HTERT RPE-1 (cell line): ENCODE data around the gene TOMM22.

Experiments
- in situ Hi-C: fragments of 300-500 bp; cut with MboI; formaldehyde crosslinking; loops from 4 replicates; pipeline ENCODE4 v1.14.3; 2020; ENCODE audit warnings: low sequenced_read_pairs

TOMM22 gene

DNA sequence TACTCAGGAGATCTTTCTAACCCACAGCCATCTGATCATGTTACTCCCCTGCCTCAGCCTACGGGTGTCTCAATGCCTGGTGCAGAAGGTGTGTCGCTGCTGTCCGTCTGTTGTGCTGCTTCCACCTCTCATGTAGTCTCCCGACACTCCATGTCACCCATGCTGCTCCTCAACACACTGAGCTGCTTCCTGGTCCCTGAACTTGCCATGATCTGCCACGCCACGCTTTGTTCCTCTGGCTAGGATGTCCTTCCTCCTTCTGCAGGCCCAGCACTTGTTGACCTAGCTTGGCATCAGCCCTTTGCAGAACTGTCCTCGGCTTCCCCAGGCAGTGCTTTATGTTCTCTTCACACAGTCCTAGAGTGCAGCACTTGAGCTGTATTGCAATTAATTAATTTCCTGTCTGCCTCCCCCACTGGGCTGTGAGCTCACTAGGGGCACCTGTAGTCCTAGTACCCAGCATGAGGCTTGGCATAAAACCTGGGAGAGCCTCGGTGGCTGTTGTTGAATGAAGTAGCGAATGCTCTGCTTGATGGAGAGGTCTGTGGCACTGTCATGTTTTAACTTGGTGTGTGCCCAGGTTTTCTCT lies 33.5 kb downstream of the TOMM22 start:
- in situ Hi-C loops, result no loop called here

DNA sequence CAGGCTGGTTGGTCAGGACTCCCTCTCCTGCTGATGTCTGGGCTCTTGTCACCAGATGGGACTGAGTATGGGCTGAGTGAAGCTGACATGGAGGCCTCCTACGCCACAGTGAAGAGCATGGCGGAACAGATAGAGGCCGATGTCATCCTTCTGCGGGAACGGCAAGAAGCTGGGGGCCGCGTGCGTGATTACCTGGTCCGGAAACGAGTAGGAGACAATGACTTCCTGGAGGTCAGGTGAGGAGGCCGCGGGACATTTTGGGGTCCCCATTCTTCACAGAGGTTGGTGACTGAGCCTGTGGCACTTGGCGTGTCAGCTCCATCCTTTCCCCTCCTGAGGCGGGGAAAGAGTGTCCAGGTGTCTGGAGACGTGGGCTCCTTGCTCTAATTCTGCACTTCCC lies 34.1 kb downstream of the TOMM22 start:
- in situ Hi-C loops, result no loop called here

DNA sequence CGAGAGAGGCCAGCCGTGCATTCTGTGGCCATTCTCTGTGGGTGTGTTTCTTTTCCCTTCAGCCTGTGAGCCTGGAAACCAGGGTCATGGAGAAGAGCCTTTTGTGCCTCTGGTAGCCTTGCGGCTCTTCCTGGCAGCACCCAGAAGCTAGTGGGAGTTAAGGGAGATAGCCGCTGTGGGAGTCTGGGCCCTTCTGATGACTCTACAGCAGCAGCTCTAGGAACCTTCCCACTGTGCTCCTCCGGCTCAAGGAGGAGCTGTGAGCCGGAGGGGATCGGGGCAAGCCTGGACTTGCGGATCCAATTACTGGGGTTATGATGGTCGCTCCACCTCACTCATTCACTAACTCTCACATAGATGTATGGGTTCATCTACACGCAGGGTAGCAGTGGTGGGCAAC lies 34.5 kb downstream of the TOMM22 start:
- in situ Hi-C loops, result no loop called here

DNA sequence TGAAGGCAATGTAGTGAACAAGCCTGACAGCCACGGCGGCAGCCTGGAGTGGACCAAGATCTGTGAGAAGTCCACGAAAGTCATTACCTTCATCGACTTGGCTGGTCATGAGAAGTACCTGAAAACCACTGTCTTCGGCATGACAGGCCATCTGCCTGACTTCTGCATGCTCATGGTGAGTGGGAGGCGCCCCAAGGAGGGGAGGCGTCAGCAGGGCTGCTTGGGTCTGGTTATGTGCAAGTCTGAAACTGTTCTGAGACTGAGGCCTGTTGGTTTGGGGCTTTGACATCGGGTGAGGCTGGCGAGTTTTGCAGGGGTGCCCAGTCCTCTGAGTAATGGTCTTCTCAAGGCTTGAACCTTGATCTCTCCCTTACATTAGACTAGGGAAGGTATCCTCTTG lies 35.1 kb downstream of the TOMM22 start:
- in situ Hi-C loops, result no loop called here

DNA sequence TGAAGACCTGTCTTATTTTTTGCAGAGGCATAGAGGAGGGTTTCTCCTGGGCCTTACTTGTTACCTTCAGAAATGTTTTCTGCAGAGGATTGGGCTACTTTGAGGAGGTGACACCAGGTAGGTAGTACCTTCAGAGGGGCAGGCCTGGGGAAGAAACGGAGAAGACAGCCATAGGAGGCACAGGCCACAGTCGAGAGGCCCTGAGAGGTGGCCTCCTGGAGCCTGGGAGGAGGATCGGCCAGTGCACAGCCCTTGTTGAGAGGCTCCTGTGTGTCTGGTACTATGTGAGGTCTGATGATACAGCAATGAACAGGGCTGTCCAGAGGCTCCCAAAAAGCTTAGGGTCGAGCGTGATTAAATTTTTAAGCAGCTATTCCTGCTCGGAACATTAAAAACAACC lies 35.5 kb downstream of the TOMM22 start:
- in situ Hi-C loops, result no loop called here

DNA sequence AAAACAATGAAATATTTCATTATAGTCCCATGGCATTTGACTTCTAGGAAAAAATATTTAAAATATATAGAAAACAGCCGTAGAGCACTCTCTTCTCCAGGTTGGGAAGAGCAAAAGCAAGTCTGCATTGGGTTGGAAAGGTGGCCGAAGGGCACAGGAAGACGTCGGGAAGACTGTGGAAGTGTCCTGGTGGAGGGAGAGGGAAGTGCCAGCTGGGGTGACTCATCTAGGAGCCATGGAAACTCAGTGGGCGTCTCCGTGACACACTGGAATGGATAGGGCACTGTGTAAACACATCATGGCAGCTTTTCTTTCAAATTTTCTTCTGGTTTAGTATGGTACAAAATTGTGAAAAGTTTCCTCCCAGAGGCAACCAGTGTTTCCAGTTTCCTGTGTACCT lies 36.7 kb downstream of the TOMM22 start:
- in situ Hi-C loops, result no loop called here

DNA sequence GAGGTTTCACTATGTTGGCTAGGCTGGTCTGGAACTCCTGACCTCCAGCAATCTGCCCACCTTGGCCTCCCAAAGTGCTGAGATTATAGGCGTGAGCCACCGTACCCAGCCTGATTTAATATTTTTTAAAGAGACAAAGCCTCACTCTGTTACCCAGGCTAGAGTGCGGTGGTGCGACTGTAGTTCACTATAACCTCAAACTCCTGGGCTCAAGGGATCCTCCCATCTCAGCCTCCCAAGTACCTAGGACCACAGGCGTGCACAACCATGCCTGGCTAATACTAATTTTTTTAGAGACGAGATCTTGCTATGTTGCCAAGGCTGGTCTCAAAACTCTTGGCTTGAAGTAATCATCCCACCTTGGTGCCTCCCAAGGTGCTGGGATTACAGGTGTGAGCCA lies 37.4 kb downstream of the TOMM22 start:
- in situ Hi-C loops, result no loop called here

DNA sequence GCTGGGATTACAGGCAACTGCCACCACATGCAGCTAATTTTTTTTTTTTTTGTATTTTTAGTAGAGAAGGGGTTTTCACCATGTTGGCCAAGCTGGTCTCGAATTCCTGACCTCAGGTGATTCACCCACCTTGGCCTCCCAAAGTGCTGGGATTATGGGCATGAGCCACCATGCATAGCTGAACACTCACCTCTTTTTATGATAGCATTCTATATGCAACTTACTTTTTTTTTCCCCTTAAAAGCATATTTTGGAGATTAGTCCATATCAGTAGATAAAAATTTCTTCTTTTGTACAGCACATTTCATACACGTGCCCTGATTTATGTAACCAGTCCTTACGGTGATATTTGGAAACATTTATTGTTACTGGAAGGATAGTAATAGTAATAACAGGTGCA lies 38.6 kb downstream of the TOMM22 start:
- in situ Hi-C loops, result no loop called here

DNA sequence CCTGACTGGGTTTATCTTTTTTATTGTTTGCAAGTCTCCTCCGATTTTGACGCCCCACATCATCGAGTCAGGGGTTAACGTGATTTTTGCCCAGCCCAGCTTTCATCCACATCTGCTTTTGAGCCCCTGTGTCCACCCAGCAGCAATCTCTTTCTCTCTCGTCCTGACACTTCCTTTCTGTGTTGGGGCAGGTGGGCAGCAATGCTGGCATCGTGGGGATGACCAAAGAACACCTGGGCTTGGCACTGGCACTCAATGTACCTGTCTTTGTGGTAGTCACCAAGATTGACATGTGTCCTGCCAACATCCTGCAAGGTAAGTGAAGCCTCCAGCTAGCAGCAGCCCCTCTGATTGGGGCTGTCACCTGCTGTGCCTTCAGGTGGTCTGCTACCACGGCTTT lies 39.8 kb downstream of the TOMM22 start:
- in situ Hi-C loops, result no loop called here

DNA sequence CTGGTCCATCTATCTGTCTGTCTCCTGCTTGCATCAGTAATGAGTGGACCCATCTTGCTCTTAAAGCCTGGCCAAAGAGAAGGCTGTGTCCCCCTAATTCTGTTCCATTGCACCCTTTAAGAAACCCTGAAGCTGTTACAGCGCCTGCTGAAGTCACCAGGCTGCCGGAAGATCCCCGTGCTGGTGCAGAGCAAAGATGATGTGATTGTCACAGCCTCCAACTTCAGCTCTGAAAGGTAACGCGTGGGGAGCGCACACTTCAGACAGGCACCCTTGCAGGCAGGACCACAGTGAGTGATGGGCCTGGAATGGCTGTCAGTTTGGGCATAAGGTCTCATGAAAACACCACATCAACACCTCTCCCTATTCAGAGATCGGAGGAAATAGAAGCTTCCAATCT lies 42.4 kb downstream of the TOMM22 start:
- in situ Hi-C loops, result no loop called here

DNA sequence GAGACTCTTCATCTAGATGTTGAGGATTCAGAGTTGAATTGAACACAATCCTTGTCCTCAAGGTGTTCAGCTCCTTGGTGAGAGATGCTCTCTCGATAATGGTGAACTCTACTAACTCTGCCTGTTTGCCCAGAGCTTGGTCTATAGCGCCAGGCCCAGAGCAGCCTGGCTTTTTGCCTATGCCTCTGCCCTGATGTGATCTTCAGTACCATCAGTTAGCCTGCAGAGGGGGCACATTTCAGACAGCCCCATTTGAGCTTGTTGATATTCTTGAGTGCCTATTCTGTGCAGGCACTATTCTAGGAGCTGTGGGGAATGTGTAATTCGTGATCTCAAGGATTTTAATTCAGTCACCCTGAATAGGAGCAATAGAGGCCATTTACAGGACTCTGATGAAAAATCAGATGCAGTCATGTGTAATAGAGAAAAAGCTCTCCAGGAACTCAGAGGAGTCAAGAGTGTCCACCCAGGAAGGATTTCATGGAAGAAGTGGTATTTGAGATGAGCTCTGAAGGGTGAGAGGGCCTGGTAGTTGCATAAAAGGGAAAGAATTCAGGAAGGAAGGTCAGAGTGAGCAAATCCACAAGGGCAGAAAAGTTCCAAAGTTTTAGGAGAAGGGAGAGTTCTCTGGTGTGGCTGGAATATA lies 43.3 kb downstream of the TOMM22 start:
- in situ Hi-C loops, result no loop called here

DNA sequence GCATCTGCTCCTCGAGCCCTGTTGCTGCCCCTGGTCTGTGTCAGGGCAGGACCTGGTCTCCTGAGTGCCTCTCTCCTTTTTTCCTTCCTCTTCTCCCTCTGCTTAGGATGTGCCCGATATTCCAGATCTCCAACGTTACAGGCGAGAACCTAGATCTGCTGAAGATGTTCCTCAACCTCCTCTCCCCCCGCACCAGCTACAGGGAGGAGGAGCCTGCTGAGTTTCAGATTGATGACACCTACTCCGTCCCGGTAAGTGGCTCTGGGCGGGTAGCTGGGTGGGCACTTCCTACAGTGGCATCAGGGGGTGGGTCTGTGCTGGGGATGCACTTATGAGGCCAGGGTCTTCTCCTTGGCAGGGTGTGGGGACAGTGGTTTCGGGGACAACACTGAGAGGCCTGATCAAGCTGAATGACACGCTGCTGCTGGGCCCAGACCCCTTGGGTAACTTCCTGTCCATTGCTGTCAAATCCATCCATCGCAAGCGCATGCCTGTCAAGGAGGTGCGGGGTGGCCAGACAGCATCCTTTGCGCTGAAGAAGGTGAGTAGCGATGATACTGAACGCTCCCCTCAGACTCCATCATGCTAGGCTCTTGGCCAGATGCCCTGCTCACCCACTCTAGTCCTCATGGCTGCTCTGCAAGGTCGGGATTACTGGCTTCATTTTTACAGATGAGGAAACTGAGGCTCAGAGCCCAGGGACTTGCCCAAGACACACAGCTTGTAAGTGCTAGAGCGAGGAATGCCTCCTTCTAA lies 44.3 kb downstream of the TOMM22 start:
- in situ Hi-C loops, result no loop called here

DNA sequence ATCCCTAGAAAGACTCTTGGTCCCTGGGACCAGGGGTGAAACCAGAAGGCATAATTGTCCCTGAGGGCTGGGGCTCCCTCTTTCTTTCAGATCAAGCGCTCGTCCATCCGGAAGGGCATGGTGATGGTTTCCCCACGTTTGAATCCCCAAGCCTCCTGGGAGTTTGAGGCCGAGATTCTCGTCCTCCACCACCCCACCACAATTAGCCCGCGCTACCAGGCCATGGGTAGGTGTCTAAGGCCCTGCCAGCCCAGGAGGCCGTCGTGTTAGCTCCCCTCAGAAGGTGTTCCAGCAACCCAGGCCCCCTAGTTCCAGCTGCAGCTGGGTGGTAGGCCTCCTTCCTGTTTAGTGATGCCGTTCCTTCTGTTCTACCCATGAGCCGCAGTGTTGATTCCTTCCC lies 45.4 kb downstream of the TOMM22 start:
- in situ Hi-C loops, result no loop called here

DNA sequence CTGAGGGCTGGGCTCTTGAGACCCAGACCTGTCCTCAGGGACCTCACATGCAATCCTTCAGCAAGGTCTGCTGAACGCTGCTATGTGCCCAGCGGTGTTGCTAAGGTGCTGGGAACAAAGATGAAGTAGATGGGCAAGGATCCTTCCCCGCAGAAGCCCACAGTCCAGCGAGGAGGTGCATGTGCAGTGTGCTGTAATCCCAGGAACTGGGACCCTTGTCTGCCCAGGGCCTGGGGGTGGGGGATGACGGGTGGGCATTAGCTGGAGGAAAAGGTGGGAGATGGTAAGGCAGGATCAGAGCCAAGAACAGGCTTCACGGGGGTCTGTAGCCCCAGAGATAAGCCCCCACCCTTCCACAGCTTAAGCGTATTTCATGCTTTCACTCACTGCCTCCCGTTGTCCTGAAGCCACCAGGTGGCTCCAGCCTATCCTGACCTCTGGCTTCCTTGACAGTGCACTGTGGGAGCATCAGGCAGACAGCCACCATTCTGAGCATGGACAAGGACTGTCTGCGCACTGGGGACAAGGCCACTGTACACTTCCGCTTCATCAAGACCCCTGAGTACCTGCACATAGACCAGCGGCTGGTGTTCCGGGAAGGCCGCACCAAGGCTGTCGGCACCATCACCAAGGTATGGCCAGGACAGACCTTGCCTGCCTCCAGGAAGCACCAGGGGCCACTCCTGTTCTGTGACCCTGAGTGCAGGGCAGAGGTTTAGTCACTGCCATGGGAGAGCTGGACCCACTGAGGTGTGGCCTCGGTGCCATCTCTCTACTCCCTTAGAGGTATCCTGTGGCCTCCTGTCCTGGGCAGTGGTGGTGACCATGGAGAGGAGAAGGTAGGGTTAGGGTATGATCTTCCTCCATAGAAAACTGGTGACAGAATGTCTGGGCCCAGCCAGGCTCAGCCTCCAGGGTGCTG lies 46.0 kb downstream of the TOMM22 start:
- in situ Hi-C loops, result no loop called here

DNA sequence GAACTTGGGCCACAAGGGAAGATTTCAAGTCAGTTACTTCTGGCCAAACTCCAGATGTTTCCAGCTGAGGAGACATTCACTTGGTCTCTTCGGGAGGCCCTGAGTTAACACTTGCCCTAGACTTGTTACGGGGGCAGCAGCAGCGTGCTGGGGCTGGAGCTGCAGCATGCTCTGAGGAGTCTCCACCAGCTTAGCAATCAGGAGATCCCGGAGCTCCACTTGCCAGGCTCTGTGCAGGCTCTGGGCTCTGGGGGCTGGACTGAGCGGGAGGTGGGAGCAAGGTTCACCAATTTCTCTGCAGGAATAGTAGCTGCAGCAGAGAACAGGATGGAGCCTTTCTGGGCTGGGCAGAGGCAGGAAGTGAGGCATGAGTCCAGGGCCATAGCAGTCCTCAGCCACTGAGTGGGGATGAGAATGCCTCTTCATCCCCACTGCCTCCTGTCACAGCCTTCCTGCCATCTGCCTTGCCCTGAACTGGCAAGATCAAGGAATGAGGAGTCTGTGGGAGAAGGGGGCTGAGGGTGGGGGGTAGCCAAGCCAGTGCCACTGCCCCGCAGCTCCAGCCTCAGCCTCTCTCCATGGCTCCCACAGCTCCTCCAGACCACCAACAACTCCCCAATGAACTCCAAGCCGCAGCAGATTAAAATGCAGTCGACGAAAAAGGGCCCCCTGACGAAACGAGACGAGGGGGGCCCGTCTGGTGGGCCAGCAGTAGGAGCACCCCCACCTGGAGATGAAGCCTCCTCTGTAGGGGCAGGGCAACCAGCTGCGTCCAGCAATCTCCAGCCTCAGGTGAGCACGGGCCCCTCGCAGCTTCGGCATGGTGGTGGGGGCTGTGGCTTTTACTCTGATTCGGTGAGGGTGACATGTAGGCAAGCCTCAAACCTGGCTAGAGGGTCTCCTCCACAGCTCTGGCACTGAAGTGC lies 47.4 kb downstream of the TOMM22 start:
- in situ Hi-C loops, result no loop called here

DNA sequence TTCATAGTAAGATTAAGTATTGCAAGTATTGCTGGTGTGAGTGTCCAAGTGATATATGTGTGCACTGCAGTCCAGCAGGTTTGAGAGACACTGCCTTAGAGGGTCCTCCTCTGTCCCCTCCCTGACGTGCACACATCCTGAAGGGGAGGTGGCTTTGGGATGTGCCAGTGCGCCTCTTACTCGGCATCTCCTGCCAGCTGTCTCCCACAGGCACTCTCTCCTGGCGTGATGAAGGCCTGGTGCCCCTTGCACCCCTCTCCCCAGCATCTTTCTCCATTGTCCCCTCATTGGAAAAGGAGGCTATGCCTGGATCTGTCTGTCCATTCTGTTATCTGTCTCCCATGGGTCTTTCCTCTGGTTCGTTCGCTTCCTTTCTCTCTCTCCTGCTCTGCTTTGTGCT lies 48.2 kb downstream of the TOMM22 start:
- in situ Hi-C loops, result no loop called here

DNA sequence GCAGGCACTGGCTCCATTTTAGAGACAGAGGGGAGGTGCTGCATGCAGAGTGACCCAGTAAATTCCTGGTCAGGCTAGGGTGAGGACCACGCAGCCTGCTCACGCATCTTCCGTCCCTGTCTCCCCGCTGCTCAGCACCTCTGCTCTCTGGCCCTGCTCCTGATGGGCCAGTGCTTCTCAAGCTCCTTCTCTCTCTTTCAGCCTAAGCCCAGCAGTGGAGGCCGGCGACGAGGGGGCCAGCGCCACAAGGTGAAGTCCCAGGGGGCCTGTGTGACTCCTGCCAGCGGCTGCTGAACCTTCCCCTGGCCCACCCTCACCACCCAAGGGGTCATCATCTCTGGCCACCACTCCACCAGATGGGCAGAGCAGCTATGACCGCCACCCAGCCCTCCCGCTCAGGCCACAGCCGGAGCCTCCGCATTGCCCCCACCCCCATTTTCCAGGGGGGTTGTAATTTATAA lies 48.7 kb downstream of the TOMM22 start:
- in situ Hi-C loops, result no loop called here

DNA sequence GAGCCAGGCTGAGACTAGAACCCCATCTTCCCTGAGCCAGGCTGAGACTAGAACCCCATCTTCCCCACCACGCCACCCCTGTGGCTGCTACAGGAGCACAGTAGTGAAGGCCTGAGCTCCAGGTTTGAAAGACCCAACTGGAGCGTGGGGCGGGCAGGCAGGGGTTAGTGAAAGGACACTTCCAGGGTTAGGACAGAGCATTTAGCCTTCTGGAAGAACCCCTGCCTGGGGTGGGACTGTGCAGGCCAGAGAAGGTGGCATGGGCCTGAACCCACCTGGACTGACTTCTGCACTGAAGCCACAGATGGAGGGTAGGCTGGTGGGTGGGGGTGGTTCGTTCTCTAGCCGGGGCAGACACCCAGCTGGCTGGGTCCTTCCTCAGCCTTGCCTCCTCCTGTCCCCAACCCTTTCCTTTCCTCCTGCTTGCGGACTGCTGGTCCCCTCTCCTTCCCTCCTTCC lies 50.0 kb downstream of the TOMM22 start:
- in situ Hi-C loops, result no loop called here

DNA sequence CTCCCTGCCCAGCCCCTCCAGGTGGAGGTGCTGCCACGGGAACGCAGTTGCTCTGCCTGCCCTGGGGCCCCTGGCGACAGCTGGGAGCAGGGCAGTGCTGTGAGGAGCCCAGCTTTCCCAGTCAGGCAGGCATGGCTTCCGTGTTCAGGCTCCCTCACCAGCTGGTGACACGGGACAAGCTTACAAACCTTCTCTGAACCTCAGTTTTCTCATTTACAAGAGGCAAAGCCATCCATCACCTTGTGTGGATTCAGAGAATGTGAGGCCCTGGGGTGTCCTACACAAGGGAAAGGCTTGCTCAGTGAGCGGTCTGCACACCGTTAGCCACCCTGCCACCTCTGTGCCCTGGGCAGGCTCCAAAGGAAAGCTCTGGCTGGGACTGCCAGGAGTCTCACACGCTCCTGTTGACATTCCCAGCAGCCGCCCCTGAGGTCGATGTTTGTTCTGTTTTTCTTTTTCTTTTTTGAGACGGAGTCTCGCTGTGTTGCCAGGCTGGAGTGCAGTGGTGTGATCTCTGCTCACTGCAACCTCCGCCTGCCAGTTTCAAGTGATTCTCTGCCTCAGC lies 50.6 kb downstream of the TOMM22 start:
- in situ Hi-C loops, result no loop called here

DNA sequence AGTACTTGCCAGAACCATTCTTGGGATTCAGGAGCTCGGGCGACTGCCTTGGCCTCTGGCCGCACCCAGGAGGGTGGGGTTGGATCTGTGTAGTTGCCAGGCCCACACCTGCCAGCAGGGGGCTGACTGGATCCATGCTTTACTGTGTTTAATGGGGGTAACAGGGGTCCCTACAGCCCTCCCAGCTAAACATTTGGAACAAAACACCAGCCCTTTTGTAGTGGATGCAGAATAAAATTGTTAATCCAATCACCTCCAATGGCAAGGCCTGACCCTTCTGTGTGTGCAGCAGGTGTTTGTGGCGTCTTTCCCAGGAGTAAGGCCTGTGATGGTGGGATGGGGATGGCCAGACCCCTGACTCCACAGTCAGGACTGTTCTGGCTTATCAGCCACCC lies 51.6 kb downstream of the TOMM22 start:
- in situ Hi-C loops, result no loop called here
